Ascending aorta (tissue), 2 donors: ENCODE results near the gene TTLL6. TPM values are rescaled to one million over a fixed set of nuclear protein-coding genes. Genes with fewer than 3 reads are reported as not detected.

Source experiments
- DNase-seq, 2 donors: peaks; one replicate each; pipeline ENCODE4 v3.0.0-alpha.2; 2019; ENCODE audit warnings: low spot score in 2 of 2
- H3K27ac ChIP-seq, 2 donors: fragments of 200-600 bp; sonication (generic); one replicate each; pipeline ENCODE4 v1.5.1; 2016 to 2017; ENCODE audit warnings: mild to moderate bottlenecking in 1 of 2
- H3K27me3 ChIP-seq: fragments of 200-600 bp; sonication (generic); one replicate; pipeline ENCODE4 v1.5.1; 2017
- H3K36me3 ChIP-seq, 2 donors: fragments of 200-600 bp; sonication (generic); one replicate each; pipeline ENCODE4 v1.5.1; 2016
- H3K4me1 ChIP-seq, 2 donors: fragments of 200-600 bp; sonication (generic); one replicate each; pipeline ENCODE4 v1.5.1; 2016 to 2017; ENCODE audit warnings: mild to moderate bottlenecking in 1 of 2
- H3K4me3 ChIP-seq, 2 donors: fragments of 200-600 bp; sonication (generic); one replicate each; pipeline ENCODE4 v1.5.1; 2016 to 2017; ENCODE audit warnings: mild to moderate bottlenecking in 1 of 2
- H3K9me3 ChIP-seq, 2 donors: fragments of 200-600 bp; sonication (generic); one replicate each; pipeline ENCODE4 v1.5.1; 2016
- CTCF ChIP-seq, 3 experiments: fragments of 200-600 bp in 2 of 3; fragments of 450-650 bp in 1 of 3; sonication (generic) in 2 of 3; IDR thresholded peaks; one replicate each; pipeline ENCODE4 v1.5.1; 2016 to 2019; ENCODE audit warnings: antibody characterized with exemption in 3 of 3, mild to moderate bottlenecking in 1 of 3, moderate library complexity in 1 of 3
- intact Hi-C: fragments of 100-400 bp; cut with DNase I; formaldehyde crosslinking; loops from one replicate; pipeline ENCODE4 v1.15.1; 2023
- total RNA-seq: library from RNA; depleted of rRNA; stranded (reverse); fragments of >200 nt; gene quantifications from one replicate; pipeline ENCODE4 v1.1.0, GENCODE V29; 2016

Gene TTLL6
- total RNA-seq, 1 donor from 2014 or later, result not detected

GRCh38 chr17:48819466-48819865, 2.4 kb upstream of the TTLL6 start:
- intact Hi-C loops, result no loop called here
- Histone ChIP-seq H3K4me3 (no peak overlapping the region), H3K9me3 (no peaks in the 10 kb centered on the region), H3K4me1 (peaks cover 6 to 15% of the 10 kb centered on the region in 2 donors), H3K36me3 (no peaks in the 10 kb centered on the region), H3K27ac (no peak overlapping the region), H3K27me3 (no peaks in the 10 kb centered on the region)
- DNase-seq, result no peak
- no peak for TF ChIP-seq CTCF (IDR thresholded peaks at IDR 0.05)

- no peak overlapping the region for H3K4me3 ChIP-seq
- H3K36me3 ChIP-seq, result no peaks in the 10 kb centered on the region
- intact Hi-C loops, result no loop called here
- no peaks in the 10 kb centered on the region for H3K27me3 ChIP-seq
- peaks cover 6 to 15% of the 10 kb centered on the region in 2 donors for H3K4me1 ChIP-seq
- DNase-seq, result no peak
- no peak overlapping the region for H3K27ac ChIP-seq
- no peaks in the 10 kb centered on the region for H3K9me3 ChIP-seq
- no peak for TF ChIP-seq CTCF (IDR thresholded peaks at IDR 0.05)
Measured at GRCh38 chr17:48818361-48818841, 1.4 kb upstream of the TTLL6 start.

GRCh38 chr17:48816438-48816773, 623 bp downstream of the TTLL6 start:
- TF ChIP-seq CTCF (IDR thresholded peaks at IDR 0.05), result no peak
- H3K27me3 ChIP-seq, result no peaks in the 10 kb centered on the region
- H3K36me3 ChIP-seq, result no peaks in the 10 kb centered on the region
- H3K4me3 ChIP-seq, result peak overlapping the region; percentile 51 to 57
- intact Hi-C loops, result no loop called here
- no peak overlapping the region for H3K27ac ChIP-seq
- peaks cover 6 to 15% of the 10 kb centered on the region in 2 donors for H3K4me1 ChIP-seq
- H3K9me3 ChIP-seq, result no peaks in the 10 kb centered on the region
- DNase-seq, result no peak

GRCh38 chr17:48815311-48815710, 1.7 kb downstream of the TTLL6 start:
- no peaks in the 10 kb centered on the region for H3K9me3 ChIP-seq
- no peak overlapping the region for H3K27ac ChIP-seq
- DNase-seq, result no peak
- peaks cover 6 to 15% of the 10 kb centered on the region in 2 donors for H3K4me1 ChIP-seq
- no peaks in the 10 kb centered on the region for H3K27me3 ChIP-seq
- TF ChIP-seq CTCF (IDR thresholded peaks at IDR 0.05), result no peak
- H3K4me3 ChIP-seq, result no peak overlapping the region
- no peaks in the 10 kb centered on the region for H3K36me3 ChIP-seq
- intact Hi-C loops, result loop anchor here (2.0 kb wide), 1 partner anchor 63 kb away; no protein-coding TSS in a partner anchor

- TF ChIP-seq CTCF (IDR thresholded peaks at IDR 0.05), result peak; percentile 42 to 63 (median 59)
- Histone ChIP-seq H3K36me3 (no peaks in the 10 kb centered on the region), H3K27me3 (no peaks in the 10 kb centered on the region), H3K9me3 (no peaks in the 10 kb centered on the region), H3K27ac (no peak overlapping the region), H3K4me1 (peaks cover 6 to 15% of the 10 kb centered on the region in 2 donors), H3K4me3 (no peak overlapping the region)
- intact Hi-C loops, result loop anchor here (2.0 kb wide), 1 partner anchor 64 kb away; no protein-coding TSS in a partner anchor
- peak in 1 of 2 donors; percentile 72 for DNase-seq
Measured at GRCh38 chr17:48814504-48814903, 2.5 kb downstream of the TTLL6 start.

- no peak overlapping the region for H3K4me3 ChIP-seq
- no peak for DNase-seq
- no peaks in the 10 kb centered on the region for H3K36me3 ChIP-seq
- no peak overlapping the region for H3K27ac ChIP-seq
- no peaks in the 10 kb centered on the region for H3K9me3 ChIP-seq
- H3K27me3 ChIP-seq, result no peaks in the 10 kb centered on the region
- TF ChIP-seq CTCF (IDR thresholded peaks at IDR 0.05), result no peak
- intact Hi-C loops, result no loop called here
- H3K4me1 ChIP-seq, result peaks cover 0 to 8% of the 10 kb centered on the region in 2 donors
Measured at GRCh38 chr17:48812001-48812400, 5.0 kb downstream of the TTLL6 start.
